Fibroblast of upper back skin (primary cell): ENCODE measurements around the gene PVALB.
"Not testable (repeated sequence)": the region's sequence is repeated elsewhere in the genome, so short reads cannot be mapped to it uniquely, and the experiment has no call there.

Experiments
- DNase-seq: peaks from one replicate; pipeline ENCODE4 v3.0.0-alpha.2; 2013

Gene PVALB

GRCh38 chr22:36754881-36755280 is 62.0 kb downstream of the PVALB start:
- DNase-seq, result not testable (repeated sequence)

GRCh38 chr22:36753916-36754315 is 62.9 kb downstream of the PVALB start:
- DNase-seq, result no peak

- no peak for DNase-seq
These were observed 63.6 kb downstream of the PVALB start for GRCh38 chr22:36753120-36753802.
